G401 (cell line): ENCODE data around the gene KRTAP12-4. TPM values are rescaled to one million over a fixed set of nuclear protein-coding genes. Genes with fewer than 3 reads are reported as not detected.
A peak's percentile ranks its signal among the peaks of the same experiment; 100 is the strongest.
"Not testable (repeated sequence)": the region's sequence is repeated elsewhere in the genome, so short reads cannot be mapped to it uniquely, and the experiment has no call there.

ENCODE experiments used
- DNase-seq: peaks from one replicate; pipeline ENCODE4 v3.0.0-alpha.2; 2015; ENCODE audit warnings: low spot score
- in situ Hi-C: cut with HindIII; loops from 2 replicates; pipeline ENCODE4 v1.10.0; 2016; ENCODE audit warnings: low sequenced_read_pairs, mixed read lengths
- total RNA-seq: library from RNA; depleted of rRNA; stranded (reverse); fragments of >200 nt; shearing (Covaris generic); gene quantifications from 2 replicates; pipeline ENCODE4 v1.2.3, GENCODE V29; 2014; rRNA removed

Gene KRTAP12-4
- total RNA-seq, 1 experiment from 2014 or later: not detected

- in situ Hi-C loops: no loop called here
- DNase-seq: no peak
These were observed 38.4 kb downstream of the KRTAP12-4 start for GRCh38 chr21:44615911-44616590.

- DNase-seq: no peak
- in situ Hi-C loops: no loop called here
These were observed 39.0 kb downstream of the KRTAP12-4 start for GRCh38 chr21:44615466-44615865.

GRCh38 chr21:44614961-44615391 lies 39.5 kb downstream of the KRTAP12-4 start:
- in situ Hi-C loops: no loop called here
- DNase-seq: no peak

GRCh38 chr21:44614161-44614631 lies 40.3 kb downstream of the KRTAP12-4 start:
- no peak for DNase-seq
- in situ Hi-C loops: no loop called here

GRCh38 chr21:44613386-44614155 lies 40.9 kb downstream of the KRTAP12-4 start:
- in situ Hi-C loops: no loop called here
- DNase-seq: no peak

- DNase-seq: no peak
- in situ Hi-C loops: no loop called here
These were observed 41.7 kb downstream of the KRTAP12-4 start for GRCh38 chr21:44612669-44613229.

GRCh38 chr21:44612029-44612486 lies 42.4 kb downstream of the KRTAP12-4 start, which contains the start of gene KRTAP10-8:
TSS of gene KRTAP10-8 (plus strand) at chr21:44612079. CDS start at chr21:44612101, 22 bp downstream.
- in situ Hi-C loops: no loop called here
- DNase-seq: peak; percentile 1

DNA sequence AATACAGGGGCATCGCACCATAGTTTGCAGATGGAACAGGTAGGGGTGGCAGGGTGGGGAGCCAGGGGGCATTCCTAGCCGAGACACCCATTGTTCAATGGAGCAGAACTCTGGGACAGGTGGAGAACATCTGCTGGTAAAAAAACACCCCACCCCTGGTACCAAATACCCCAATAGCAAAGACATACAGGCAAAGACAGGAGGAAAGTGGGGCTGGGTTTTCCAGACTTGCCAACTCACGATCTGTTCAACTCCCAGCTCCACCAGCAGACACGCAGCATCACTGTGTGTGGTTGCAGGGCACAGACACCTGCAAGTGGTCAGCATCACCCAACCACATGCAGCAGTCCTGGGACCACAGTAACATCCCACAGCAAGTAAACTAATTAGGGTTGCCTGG lies 42.9 kb downstream of the KRTAP12-4 start:
- no peak for DNase-seq
- in situ Hi-C loops: no loop called here

DNA sequence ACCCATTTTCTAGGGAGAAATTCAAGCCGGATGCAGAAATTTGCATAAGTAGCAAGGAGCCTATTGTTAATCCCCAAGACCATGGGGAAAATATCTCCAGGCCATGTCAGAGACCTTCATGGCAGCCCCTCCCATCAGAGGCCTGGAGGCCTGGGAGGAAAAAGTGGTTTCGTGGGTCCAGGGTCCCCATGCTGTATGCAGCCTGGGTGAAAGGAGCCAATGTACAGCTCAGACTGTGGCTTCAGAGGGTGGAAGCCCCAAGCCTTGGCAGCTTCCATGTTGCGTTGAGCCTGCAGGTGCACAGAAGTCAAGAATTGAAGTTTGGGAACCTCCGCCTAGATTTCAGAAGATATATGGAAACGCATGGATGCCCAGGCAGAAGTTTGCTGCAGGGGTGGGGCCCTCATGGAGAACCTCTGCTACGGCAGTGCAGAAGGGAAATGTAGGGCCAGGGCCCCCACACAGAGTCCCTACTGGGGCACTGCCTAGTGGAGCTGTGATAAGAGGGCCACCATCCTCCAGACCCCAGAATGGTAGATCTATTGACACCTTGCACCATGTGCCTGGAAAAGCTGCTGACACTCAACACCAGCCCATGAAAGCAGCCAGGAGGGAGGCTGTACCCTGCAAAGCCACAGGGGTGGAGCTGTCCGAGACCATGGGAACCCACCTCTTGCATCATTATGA lies 44.2 kb downstream of the KRTAP12-4 start:
- DNase-seq, in situ Hi-C loops: not testable (repeated sequence)

DNA sequence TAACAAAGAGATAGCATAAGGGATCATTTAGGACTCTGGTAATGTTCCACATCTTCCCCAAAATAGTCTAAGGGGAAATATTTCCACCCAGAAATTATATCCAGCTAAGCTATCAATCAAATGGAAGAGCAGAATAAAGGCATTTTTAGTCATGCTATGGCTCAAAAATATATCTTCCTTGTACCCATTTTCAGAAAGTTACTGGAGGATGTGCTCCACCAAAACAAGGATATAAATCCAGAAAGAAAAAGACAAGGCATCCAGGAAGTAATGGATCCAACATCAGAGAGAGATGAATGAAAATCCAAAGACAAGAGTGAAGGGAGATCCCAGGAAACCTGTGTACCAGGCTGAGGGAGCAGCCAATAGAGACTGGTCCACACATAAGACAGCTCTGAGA lies 45.3 kb downstream of the KRTAP12-4 start:
- DNase-seq: no peak
- in situ Hi-C loops: no loop called here

DNA sequence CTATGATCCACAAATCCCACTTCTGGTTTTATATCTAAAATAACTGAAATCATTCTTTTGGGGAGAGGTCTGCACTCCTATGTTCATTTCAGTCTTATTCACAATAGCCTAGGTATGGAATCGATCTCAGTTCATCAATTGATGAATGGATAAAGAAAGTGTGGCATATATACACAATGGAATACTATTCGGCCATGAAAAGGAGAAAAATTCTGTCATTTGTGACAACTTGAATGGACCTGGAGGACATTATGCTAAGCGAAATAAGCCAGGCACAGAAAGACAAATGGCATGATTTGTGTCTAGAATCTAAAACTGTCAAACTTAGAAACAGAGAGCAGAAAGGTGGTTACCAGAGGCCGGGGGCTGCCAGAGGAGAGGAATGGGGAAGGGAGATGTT lies 48.0 kb downstream of the KRTAP12-4 start:
- no peak for DNase-seq
- in situ Hi-C loops: no loop called here

Other genes starting within 250 kb of the KRTAP12-4 start
- 0.55 and 2.3 TPM in 2 replicates for gene LRRC3, start 199.1 kb downstream of the KRTAP12-4 start, total RNA-seq
- not detected in 2 replicates for gene KRTAP10-1, start 114.5 kb downstream of the KRTAP12-4 start, total RNA-seq
- not detected in 2 replicates for gene KRTAP10-2, start 103.2 kb downstream of the KRTAP12-4 start, total RNA-seq
- gene KRTAP10-3, start 95.9 kb downstream of the KRTAP12-4 start, total RNA-seq: not detected in 2 replicates
- gene KRTAP10-4, start 80.9 kb downstream of the KRTAP12-4 start, total RNA-seq: not detected in 2 replicates
- gene KRTAP10-5, start 74.1 kb downstream of the KRTAP12-4 start, total RNA-seq: not detected in 2 replicates
- gene KRTAP10-6, start 62.2 kb downstream of the KRTAP12-4 start, total RNA-seq: not detected in 2 replicates
- not detected in 2 replicates for gene KRTAP10-7, start 54.1 kb downstream of the KRTAP12-4 start, total RNA-seq
- gene KRTAP10-8, start 42.6 kb downstream of the KRTAP12-4 start, total RNA-seq: not detected in 2 replicates
- not detected in 2 replicates for gene KRTAP10-9, start 27.6 kb downstream of the KRTAP12-4 start, total RNA-seq
- gene KRTAP10-10, start 17.3 kb downstream of the KRTAP12-4 start, total RNA-seq: not detected in 2 replicates
- gene KRTAP10-11, start 8.2 kb downstream of the KRTAP12-4 start, total RNA-seq: not detected in 2 replicates
- gene KRTAP12-3, start 3.3 kb upstream of the KRTAP12-4 start, total RNA-seq: not detected in 2 replicates
- not detected in 2 replicates for gene KRTAP12-2, start 12.3 kb upstream of the KRTAP12-4 start, total RNA-seq
- gene KRTAP12-1, start 27.5 kb upstream of the KRTAP12-4 start, total RNA-seq: not detected in 2 replicates
- gene KRTAP10-12, start 42.5 kb upstream of the KRTAP12-4 start, total RNA-seq: not detected in 2 replicates
- gene TSPEAR, start 56.9 kb upstream of the KRTAP12-4 start, total RNA-seq: not detected in 2 replicates
- 55.2 and 61.8 TPM in 2 replicates for gene UBE2G2, start 147.2 kb upstream of the KRTAP12-4 start, total RNA-seq
- gene SUMO3, start 163.4 kb upstream of the KRTAP12-4 start, total RNA-seq: 54.2 and 59.0 TPM in 2 replicates
- gene PTTG1IP, start 219.0 kb upstream of the KRTAP12-4 start, total RNA-seq: 172 and 243 TPM in 2 replicates